GM13976 (cell line): ENCODE results near the gene UBE2L5.

Source experiments
- DNase-seq: peaks from one replicate; pipeline ENCODE4 v3.0.0; 2012; ENCODE audit warnings: low spot score
- in situ Hi-C: fragments of 300-500 bp; cut with MboI; formaldehyde crosslinking; loops from one replicate; pipeline ENCODE4 v1.12.0; 2022; ENCODE audit warnings: low sequenced_read_pairs, mixed read lengths, inconsistent platforms; ENCODE audit not compliant: unreplicated experiment
- TF ChIP-seq, protein P1 (sequence below): IDR thresholded peaks from 2 replicates; pipeline ENCODE4 v1.5.1; 2012; ENCODE audit warnings: borderline replicate concordance, mild to moderate bottlenecking; ENCODE audit not compliant: insufficient read depth; ENCODE audit errors: extremely low read depth, missing control alignments, control extremely low read depth

Gene UBE2L5

DNA sequence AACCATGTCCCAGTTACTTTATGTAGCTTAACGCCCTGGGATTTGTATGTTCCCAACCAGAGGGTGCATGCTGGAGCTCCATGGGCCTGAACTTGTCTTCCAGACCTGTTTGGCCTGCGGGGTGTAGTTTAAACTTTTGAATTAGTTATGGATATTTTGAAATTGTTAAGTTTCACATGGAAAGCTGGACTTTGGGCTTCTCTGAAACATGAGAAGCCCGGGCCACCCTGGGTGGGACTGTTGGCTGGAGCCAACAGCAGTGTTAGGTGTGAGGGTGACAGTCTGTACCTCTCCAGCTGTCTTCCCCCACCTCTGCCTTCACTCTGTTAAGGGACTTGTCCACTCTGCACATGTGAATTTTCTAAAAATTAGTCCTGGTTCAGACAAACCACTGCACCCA, 1.6 kb downstream of the UBE2L5 start:
- in situ Hi-C loops = no loop called here
- DNase-seq = no peak
- TF ChIP-seq, protein P1, sequence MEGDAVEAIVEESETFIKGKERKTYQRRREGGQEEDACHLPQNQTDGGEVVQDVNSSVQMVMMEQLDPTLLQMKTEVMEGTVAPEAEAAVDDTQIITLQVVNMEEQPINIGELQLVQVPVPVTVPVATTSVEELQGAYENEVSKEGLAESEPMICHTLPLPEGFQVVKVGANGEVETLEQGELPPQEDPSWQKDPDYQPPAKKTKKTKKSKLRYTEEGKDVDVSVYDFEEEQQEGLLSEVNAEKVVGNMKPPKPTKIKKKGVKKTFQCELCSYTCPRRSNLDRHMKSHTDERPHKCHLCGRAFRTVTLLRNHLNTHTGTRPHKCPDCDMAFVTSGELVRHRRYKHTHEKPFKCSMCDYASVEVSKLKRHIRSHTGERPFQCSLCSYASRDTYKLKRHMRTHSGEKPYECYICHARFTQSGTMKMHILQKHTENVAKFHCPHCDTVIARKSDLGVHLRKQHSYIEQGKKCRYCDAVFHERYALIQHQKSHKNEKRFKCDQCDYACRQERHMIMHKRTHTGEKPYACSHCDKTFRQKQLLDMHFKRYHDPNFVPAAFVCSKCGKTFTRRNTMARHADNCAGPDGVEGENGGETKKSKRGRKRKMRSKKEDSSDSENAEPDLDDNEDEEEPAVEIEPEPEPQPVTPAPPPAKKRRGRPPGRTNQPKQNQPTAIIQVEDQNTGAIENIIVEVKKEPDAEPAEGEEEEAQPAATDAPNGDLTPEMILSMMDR = no peak

DNA sequence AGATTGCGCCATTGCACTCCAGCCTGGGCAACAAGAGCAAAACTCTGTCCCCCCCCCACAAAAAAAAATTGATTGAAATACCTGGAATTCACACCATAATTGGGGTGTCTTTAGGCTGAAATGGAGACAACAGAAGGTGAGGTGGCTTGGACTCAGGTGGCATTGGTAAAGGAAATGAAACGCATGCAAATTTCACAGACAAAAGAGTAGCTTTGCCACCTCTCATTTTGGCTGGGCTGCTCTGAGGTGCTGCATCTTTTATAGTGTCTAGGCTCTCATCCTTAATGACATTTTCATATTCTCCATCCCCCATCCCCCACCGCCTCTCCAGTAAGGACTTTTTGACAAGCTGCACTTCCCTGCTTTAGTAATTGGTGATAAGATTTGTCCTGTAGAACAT, 6.9 kb downstream of the UBE2L5 start:
- no peak for DNase-seq
- in situ Hi-C loops = no loop called here
- TF ChIP-seq, protein P1 = no peak

DNA sequence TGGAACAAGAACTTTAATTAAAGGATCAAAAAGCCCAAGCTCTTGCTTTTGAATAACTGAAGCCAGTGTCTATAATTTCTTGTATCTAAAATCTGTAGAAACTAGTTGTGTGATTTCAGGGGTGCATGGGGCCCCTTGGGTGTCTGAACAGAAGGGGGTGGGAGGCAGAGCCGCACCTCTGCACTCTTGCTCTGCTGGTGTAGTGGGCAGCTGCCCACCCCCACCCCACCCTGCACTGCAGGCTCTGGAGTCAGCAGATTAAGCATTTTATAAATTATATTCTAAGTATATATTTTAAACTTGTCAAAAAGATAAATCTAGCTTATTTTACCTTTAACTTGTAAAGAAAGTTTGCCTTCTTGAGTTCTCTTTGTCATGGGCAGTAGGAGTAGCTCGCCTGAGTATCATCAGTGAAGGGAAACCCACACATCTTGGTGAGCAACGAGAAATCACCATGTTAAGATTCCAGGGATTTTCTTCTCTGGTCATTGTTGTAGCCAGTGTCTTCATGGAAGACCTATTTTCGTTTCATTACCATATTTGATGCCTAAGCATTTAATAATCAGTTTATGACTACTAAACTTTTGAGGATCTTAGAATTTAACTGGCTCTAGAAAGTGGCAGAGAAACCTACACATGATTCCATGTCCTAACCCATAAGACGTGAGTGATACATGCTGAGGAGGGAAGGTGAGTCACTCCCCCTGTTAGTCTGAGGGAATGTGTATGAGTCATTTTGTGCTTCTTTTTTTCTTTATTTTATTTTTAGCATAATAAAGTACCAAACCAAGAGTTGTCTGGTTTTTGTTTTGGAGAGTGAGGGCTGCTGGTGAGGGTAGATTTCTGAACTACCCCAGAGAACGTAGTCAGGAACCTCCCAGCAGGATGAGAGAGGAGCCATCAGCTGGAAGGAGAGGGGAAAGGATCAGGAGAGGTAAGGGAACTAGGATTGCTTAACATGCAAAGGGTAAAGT, 7.7 kb downstream of the UBE2L5 start:
- TF ChIP-seq, protein P1 = no peak
- DNase-seq = peak; percentile 47
- in situ Hi-C loops = no loop called here

DNA sequence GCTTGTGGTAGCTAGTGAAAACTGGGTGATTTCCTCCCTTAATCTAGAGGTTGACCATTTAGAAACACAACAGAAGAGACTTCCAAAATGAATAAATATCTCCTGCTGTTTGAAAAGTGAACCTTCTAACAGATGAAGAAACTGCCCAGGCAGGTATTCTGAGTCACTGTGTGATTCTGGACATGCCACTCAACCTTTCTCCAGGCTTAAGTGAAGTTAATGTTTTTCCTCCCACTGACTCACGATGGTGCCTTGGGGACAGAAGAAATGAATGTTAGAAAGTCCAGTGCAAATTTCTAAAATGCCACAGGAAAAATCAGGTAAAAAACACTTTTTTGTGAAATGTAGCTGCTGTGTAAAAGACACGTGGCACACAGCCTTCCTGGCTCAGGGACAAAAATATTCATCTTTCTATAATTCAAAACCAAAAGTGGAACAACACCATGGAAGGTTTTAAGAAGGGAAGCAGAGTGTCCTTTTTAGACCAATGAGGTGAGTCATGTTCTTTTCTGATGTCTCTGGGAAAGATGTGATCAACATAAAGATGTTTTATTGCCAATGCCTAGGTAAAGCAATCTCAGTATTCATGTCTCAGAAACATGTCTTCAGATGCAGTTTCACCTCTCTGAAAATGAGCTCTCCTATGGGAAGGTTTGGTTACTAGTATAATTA, 9.1 kb downstream of the UBE2L5 start:
- in situ Hi-C loops = no loop called here
- TF ChIP-seq, protein P1 = no peak
- no peak for DNase-seq

DNA sequence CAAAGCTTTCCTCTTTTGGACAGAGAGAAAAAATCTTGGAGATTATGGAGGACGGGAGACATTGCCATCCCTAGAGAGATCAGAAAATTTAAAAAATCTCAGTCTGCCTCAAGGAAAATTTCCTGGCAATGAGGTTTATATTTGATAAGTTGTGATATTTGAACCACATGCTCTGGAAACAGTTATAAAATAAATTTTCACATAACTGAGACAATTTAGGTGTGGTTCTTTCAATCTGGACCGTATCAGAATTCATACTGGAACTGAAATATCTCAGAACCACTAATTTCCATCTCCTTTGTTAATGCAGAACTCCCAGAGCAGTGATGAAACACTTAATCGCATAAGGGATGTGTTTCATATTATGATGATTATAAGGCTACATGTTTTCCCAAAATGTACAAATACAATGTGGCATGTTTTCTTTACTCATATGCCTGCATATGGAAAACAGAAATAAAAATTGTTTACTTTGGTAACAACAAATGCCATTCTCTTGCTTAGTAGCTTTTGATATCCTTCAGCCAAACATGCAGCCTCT, 13.7 kb downstream of the UBE2L5 start:
- DNase-seq = no peak
- TF ChIP-seq, protein P1 = no peak
- in situ Hi-C loops = no loop called here

DNA sequence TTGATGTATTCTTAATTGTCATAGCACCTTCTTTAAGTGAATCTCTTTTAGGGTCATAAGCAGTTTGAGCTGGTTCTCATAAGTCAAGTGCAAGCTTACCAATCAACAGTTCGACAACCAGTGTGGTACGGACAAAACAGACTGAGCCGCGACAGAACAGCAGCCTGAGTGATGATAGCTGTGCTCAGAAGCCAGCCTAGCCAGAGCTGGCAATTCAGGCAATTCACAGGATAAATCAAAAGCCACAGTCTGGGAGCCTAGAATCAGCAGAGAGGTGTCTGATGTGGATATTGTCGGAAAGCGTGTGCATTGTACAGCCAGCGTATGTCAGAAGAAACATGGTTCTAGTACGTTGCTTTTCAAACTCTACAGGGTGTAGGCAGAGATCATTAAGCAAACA, 14.9 kb downstream of the UBE2L5 start:
- no peak for DNase-seq
- in situ Hi-C loops = no loop called here

More for the DNA sequence above, 14.9 kb downstream of the UBE2L5 start:
- TF ChIP-seq, protein P1 = no peak
